KMS-11 (cell line): ENCODE results near the gene ACSF3.

Experiments
- H2AFZ ChIP-seq: fragments of 200-600 bp; sonication (generic); 2 replicates; pipeline ENCODE4 v1.6.1; 2016; ENCODE audit warnings: antibody characterized with exemption, mixed run types, low read depth
- H3K27ac ChIP-seq: fragments of 200-600 bp; sonication (generic); 2 replicates; pipeline ENCODE4 v1.6.1; 2016; ENCODE audit warnings: mild to moderate bottlenecking, mixed run types
- H3K27me3 ChIP-seq: fragments of 200-600 bp; sonication (generic); 2 replicates; pipeline ENCODE4 v1.6.1; 2017; ENCODE audit warnings: mild to moderate bottlenecking, low read depth, mixed run types, moderate library complexity; ENCODE audit not compliant: insufficient read depth
- H3K36me3 ChIP-seq: fragments of 200-600 bp; sonication (generic); 2 replicates; pipeline ENCODE4 v1.6.1; 2017; ENCODE audit warnings: mild to moderate bottlenecking, mixed run types; ENCODE audit not compliant: insufficient read depth
- H3K4me1 ChIP-seq: fragments of 200-600 bp; sonication (generic); 2 replicates; pipeline ENCODE4 v1.6.1; 2016; ENCODE audit warnings: mild to moderate bottlenecking, low read depth, mixed run types; ENCODE audit not compliant: poor library complexity, severe bottlenecking
- H3K4me2 ChIP-seq: fragments of 200-600 bp; sonication (generic); 2 replicates; pipeline ENCODE4 v1.7.0; 2016; ENCODE audit warnings: mild to moderate bottlenecking, mixed run types
- H3K4me3 ChIP-seq: fragments of 200-600 bp; sonication (generic); IDR thresholded peaks from 2 replicates; pipeline ENCODE4 v1.6.1; 2017; ENCODE audit warnings: low read depth, low read length, mixed read lengths; ENCODE audit not compliant: insufficient read depth
- H3K79me2 ChIP-seq: fragments of 200-600 bp; sonication (generic); 2 replicates; pipeline ENCODE4 v1.6.1; 2016; ENCODE audit warnings: low read depth, mixed run types; ENCODE audit not compliant: insufficient read depth
- H3K9ac ChIP-seq: fragments of 200-600 bp; sonication (generic); 2 replicates; pipeline ENCODE4 v1.6.1; 2016; ENCODE audit warnings: mild to moderate bottlenecking, mixed run types
- H4K20me1 ChIP-seq: fragments of 200-600 bp; sonication (generic); 2 replicates; pipeline ENCODE4 v1.6.1; 2016; ENCODE audit warnings: mild to moderate bottlenecking, mixed run types; ENCODE audit not compliant: insufficient read depth
- CTCF ChIP-seq: fragments of 200-600 bp; sonication (generic); conservative IDR thresholded peaks from 2 replicates; pipeline ENCODE4 v1.6.1; 2017; ENCODE audit warnings: low read depth, mild to moderate bottlenecking, antibody characterized with exemption, low read length, moderate library complexity, mixed read lengths

ACSF3 gene

GRCh38 chr16:89123001-89123830 is 29.6 kb downstream of the ACSF3 start:
- no peak overlapping the region for H3K9ac ChIP-seq
- H3K79me2 ChIP-seq, result no peaks in the 10 kb centered on the region
- no peak overlapping the region for H3K4me2 ChIP-seq
- TF ChIP-seq CTCF, result no peak
- no peaks in the 10 kb centered on the region for H3K36me3 ChIP-seq
- H3K4me1 ChIP-seq, result peaks cover 16% of the 10 kb centered on the region
- H3K4me3 ChIP-seq, result no peak overlapping the region
- H2AFZ ChIP-seq, result no peak overlapping the region
- H3K27me3 ChIP-seq, result no peaks in the 10 kb centered on the region
- no peak overlapping the region for H3K27ac ChIP-seq
- H4K20me1 ChIP-seq, result no peaks in the 10 kb centered on the region

- no peak overlapping the region for H3K4me2 ChIP-seq
- no peak overlapping the region for H3K9ac ChIP-seq
- H3K27ac ChIP-seq, result no peak overlapping the region
- no peak overlapping the region for H3K4me3 ChIP-seq
- no peaks in the 10 kb centered on the region for H3K36me3 ChIP-seq
- TF ChIP-seq CTCF, result no peak
- no peak overlapping the region for H2AFZ ChIP-seq
- peaks cover 22% of the 10 kb centered on the region for H3K4me1 ChIP-seq
- no peaks in the 10 kb centered on the region for H4K20me1 ChIP-seq
- no peaks in the 10 kb centered on the region for H3K79me2 ChIP-seq
- H3K27me3 ChIP-seq, result no peaks in the 10 kb centered on the region
These were observed 30.1 kb downstream of the ACSF3 start for GRCh38 chr16:89123831-89124100.

GRCh38 chr16:89129378-89129777 is 35.7 kb downstream of the ACSF3 start:
- Histone ChIP-seq H3K4me2 (no peak overlapping the region), H3K79me2 (no peaks in the 10 kb centered on the region), H3K27me3 (no peaks in the 10 kb centered on the region), H4K20me1 (no peaks in the 10 kb centered on the region), H3K4me3 (no peak overlapping the region), H3K27ac (no peak overlapping the region), H3K36me3 (no peaks in the 10 kb centered on the region), H2AFZ (no peak overlapping the region), H3K9ac (no peak overlapping the region), H3K4me1 (peaks cover 23% of the 10 kb centered on the region)
- TF ChIP-seq CTCF, result no peak

GRCh38 chr16:89130448-89130847 is 36.8 kb downstream of the ACSF3 start:
- Histone ChIP-seq H3K4me3 (no peak overlapping the region), H3K36me3 (no peaks in the 10 kb centered on the region), H4K20me1 (no peaks in the 10 kb centered on the region), H3K4me2 (no peak overlapping the region), H2AFZ (no peak overlapping the region), H3K9ac (no peak overlapping the region), H3K27ac (no peak overlapping the region), H3K27me3 (no peaks in the 10 kb centered on the region), H3K79me2 (no peaks in the 10 kb centered on the region), H3K4me1 (peaks cover 23% of the 10 kb centered on the region)
- no peak for TF ChIP-seq CTCF
